NCI-H2081 treated with DMSO at 0.1 percent for 48 hours (cell line): ENCODE measurements around the gene IP6K2.
"Not testable (repeated sequence)": the region's sequence is repeated elsewhere in the genome, so short reads cannot be mapped to it uniquely, and the experiment has no call there.

Experiments
- DNase-seq: peaks from one replicate; lab custom pipeline; 2025; lab: John Stamatoyannopoulos, UW

The IP6K2 gene

GRCh38 chr3:48716982-48717746 lies at the start of gene IP6K2:
TSS of gene IP6K2 (minus strand) at chr3:48717221. CDS start at chr3:48695291, 21,930 bp downstream.
- DNase-seq = peak; percentile 76

GRCh38 chr3:48765376-48765775 lies 48.4 kb upstream of the IP6K2 start:
- DNase-seq = no peak

- no peak for DNase-seq
These were observed 45.8 kb upstream of the IP6K2 start for GRCh38 chr3:48762816-48763215.

GRCh38 chr3:48759991-48760540 lies 43.0 kb upstream of the IP6K2 start:
- not testable (repeated sequence) for DNase-seq

GRCh38 chr3:48759531-48759930 lies 42.5 kb upstream of the IP6K2 start:
- DNase-seq = not testable (repeated sequence)

- DNase-seq = no peak
These were observed 42.0 kb upstream of the IP6K2 start for GRCh38 chr3:48759071-48759470.

GRCh38 chr3:48756640-48757039 lies 39.6 kb upstream of the IP6K2 start:
- DNase-seq = no peak

GRCh38 chr3:48750856-48751255 lies 33.8 kb upstream of the IP6K2 start:
- no peak for DNase-seq

- no peak for DNase-seq
These were observed 31.7 kb upstream of the IP6K2 start for GRCh38 chr3:48748754-48749153.

GRCh38 chr3:48747706-48748105 lies 30.7 kb upstream of the IP6K2 start:
- DNase-seq = no peak

GRCh38 chr3:48747015-48747615 lies 30.1 kb upstream of the IP6K2 start:
- DNase-seq = no peak

GRCh38 chr3:48743773-48744172 lies 26.8 kb upstream of the IP6K2 start:
- DNase-seq = no peak

- not testable (repeated sequence) for DNase-seq
These were observed 24.2 kb upstream of the IP6K2 start for GRCh38 chr3:48741226-48741625.

- DNase-seq = no peak
These were observed 23.2 kb upstream of the IP6K2 start for GRCh38 chr3:48739955-48740823.

- no peak for DNase-seq
These were observed 22.6 kb upstream of the IP6K2 start for GRCh38 chr3:48739617-48739954.

- DNase-seq = no peak
These were observed 22.1 kb upstream of the IP6K2 start for GRCh38 chr3:48738926-48739616.

GRCh38 chr3:48738144-48738536 lies 21.1 kb upstream of the IP6K2 start:
- DNase-seq = no peak

GRCh38 chr3:48735075-48735767 lies 18.2 kb upstream of the IP6K2 start:
- DNase-seq = not testable (repeated sequence)

- not testable (repeated sequence) for DNase-seq
These were observed 17.5 kb upstream of the IP6K2 start for GRCh38 chr3:48734541-48734940.

- not testable (repeated sequence) for DNase-seq
These were observed 16.9 kb upstream of the IP6K2 start for GRCh38 chr3:48733752-48734518.
